Activated naive CD8-positive, alpha-beta T cell treated with anti-CD3 and anti-CD28 coated beads, Interleukin-2, amount 50 U/mL, for 24 hours (primary cell): ENCODE data around the gene VWA8.

ENCODE experiments used
- ATAC-seq: fragments of 150-1000 bp; cut with Tn5 transposase; one replicate; pipeline ENCODE4 v1.10.0; 2021
- DNase-seq: peaks from one replicate; pipeline ENCODE4 v3.0.0; 2021
- H3K27ac Mint-ChIP-seq: one replicate; pipeline ENCODE4 v1.8.0; 2021; ENCODE audit warnings: mild to moderate bottlenecking, mixed read lengths
- H3K27me3 Mint-ChIP-seq: one replicate; pipeline ENCODE4 v1.8.0; 2021; ENCODE audit warnings: mixed read lengths
- H3K36me3 Mint-ChIP-seq: one replicate; pipeline ENCODE4 v1.8.0; 2021; ENCODE audit warnings: low read depth, mixed read lengths
- H3K4me1 Mint-ChIP-seq: one replicate; pipeline ENCODE4 v1.8.0; 2021; ENCODE audit warnings: mixed read lengths
- H3K4me3 Mint-ChIP-seq: one replicate; pipeline ENCODE4 v1.8.0; 2021; ENCODE audit warnings: mild to moderate bottlenecking, moderate library complexity, mixed read lengths
- H3K9me3 Mint-ChIP-seq: one replicate; pipeline ENCODE4 v1.8.0; 2021; ENCODE audit warnings: mixed read lengths

The VWA8 gene

DNA sequence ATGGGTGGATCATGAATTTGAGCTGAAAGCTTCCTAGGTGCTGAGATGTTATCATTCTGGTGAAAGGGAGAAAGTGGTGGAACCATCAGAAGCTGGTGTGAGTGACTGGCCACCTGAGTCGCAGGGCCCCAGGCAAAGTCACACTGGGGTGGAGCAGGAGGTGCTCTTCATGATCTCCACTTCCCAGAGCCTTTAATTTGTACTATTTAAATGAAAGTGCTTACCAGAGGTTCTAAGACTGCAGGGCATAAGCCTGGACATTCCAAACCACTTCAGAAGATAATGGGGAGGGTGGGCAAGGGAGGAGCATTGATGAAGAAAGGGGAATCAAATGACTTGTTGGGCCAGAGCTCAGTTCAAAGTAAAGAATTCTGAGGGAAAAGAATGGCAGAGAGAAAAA, 347.4 kb downstream of the VWA8 start:
- ATAC-seq, result no peak
- Mint-ChIP-seq H3K36me3 (peaks cover 34% of the 10 kb centered on the region), H3K27me3 (no peaks in the 10 kb centered on the region), H3K4me3 (no peak overlapping the region), H3K9me3 (peaks cover 3% of the 10 kb centered on the region), H3K27ac (no peak overlapping the region), H3K4me1 (no peaks in the 10 kb centered on the region)
- DNase-seq, result no peak

DNA sequence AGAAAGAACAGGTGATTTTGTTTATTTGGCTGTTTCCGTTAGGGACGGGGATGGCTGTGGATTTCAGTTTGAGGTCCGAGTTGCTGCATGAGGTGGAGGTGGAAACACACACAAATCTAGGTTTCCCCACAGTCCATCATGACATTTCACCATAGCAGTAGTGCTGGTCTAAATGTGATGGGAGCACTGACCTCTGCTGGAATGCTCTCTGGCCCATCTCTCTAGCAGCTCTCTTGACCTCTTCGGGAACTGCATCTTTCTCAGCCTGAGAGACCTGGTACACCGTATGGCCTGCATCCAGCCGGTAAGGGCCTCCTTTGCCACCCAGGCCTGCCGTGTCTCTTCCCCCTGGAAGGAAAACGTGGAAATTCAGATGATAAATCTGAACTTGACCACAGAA, 349.5 kb downstream of the VWA8 start:
- H3K4me3 Mint-ChIP-seq, result no peak overlapping the region
- no peak for DNase-seq
- H3K27me3 Mint-ChIP-seq, result no peaks in the 10 kb centered on the region
- peaks cover 34% of the 10 kb centered on the region for H3K36me3 Mint-ChIP-seq
- H3K4me1 Mint-ChIP-seq, result no peaks in the 10 kb centered on the region
- H3K27ac Mint-ChIP-seq, result no peak overlapping the region
- no peaks in the 10 kb centered on the region for H3K9me3 Mint-ChIP-seq
- ATAC-seq, result no peak

DNA sequence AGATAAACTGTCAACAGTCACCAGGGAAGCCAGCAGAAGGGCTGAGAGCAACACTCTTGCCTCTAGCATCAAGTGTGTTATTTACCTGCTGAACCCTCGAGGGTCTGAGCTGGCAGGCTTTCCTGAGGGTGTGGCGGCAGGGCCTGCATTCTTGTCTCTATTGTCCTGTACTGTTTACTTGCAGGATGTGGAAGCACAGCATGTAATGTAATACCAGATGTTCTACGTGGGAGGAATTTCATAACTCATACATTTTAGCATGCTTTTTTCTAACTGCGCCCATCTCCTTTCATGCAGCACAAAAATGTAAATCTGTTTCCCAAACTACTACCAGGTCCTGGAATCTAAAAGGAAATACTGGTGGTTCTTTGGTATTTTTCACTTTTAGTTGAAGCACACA, 350.5 kb downstream of the VWA8 start:
- Mint-ChIP-seq H3K4me3 (no peak overlapping the region), H3K27me3 (no peaks in the 10 kb centered on the region), H3K9me3 (no peaks in the 10 kb centered on the region), H3K36me3 (peaks cover 36% of the 10 kb centered on the region), H3K4me1 (no peaks in the 10 kb centered on the region), H3K27ac (no peak overlapping the region)
- DNase-seq (no peak), ATAC-seq (no peak)

DNA sequence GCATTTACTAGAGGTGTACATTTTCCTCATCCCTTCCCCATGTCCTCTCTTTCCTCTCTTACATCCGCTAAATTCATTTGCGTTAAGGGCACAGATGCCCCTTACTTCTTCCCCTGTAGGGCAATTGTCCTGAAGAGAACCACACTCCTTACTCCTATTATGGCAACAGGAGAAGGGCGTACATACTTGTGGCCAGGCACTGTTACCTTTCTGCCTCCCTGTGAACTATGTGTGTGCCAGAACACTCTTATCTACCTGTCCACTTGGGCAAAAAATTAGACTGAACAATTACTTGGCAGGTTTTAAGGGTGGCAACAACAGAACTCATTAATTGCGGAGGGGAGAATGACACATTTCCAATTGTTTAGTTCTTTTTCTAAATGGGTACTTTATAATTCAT, 351.1 kb downstream of the VWA8 start:
- no peak overlapping the region for H3K27ac Mint-ChIP-seq
- no peaks in the 10 kb centered on the region for H3K4me1 Mint-ChIP-seq
- DNase-seq, result no peak

DNA sequence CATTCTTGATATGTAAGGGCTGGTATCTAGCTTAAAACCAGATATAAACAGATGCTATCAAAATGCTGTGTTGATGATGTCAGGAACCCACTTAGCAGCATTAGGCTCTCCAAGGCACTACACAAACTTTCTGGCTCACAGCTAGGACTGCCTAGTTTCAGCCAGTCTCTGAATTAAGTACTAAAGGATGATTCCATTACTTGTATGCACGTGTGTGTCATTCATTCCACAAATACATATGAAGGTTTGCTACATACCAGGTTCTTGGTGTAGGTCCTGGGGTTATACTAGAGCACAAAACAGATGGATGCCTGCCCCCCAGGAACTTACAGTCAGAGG, 352.1 kb downstream of the VWA8 start:
- ATAC-seq (no peak), DNase-seq (no peak)
- Mint-ChIP-seq H3K9me3 (no peaks in the 10 kb centered on the region), H3K4me1 (no peaks in the 10 kb centered on the region), H3K36me3 (peaks cover 32% of the 10 kb centered on the region), H3K4me3 (no peak overlapping the region), H3K27ac (no peak overlapping the region), H3K27me3 (no peaks in the 10 kb centered on the region)

More for the DNA sequence above, 351.1 kb downstream of the VWA8 start:
- ATAC-seq, result no peak
- Mint-ChIP-seq H3K36me3 (peaks cover 34% of the 10 kb centered on the region), H3K4me3 (no peak overlapping the region), H3K27me3 (no peaks in the 10 kb centered on the region), H3K9me3 (no peaks in the 10 kb centered on the region)

DNA sequence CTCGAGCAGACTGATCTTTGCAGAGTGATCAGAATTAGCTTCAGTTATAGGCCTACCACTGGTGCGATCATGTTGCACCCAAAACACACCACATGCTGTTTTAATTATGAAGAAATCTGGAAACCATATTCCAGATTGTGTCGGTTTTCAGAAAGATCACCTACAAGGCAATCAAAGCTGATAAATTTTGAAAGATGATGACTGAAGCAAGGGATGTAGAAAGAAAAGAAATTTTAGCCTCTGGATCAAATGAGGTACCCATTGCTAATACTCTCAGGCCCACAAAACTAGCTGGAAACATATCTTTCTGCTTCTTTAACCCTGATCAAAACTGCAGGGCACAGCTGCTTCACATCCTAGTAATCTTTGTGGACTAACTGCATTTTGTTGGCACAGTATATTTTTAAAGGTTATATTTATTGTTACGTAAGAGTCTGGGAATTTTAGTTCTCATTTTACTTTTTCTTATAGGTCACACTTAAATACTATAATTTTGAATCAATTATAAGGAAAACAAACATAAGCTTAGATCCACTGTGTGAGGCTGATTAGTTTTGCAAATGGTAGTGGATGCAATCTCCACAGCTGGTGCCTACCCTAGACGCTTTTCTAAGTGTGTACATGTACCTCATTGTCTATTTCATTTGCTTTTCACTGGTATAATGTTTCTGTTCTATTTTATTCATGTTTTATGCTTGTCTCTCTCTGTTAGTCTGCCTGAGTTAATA, 352.6 kb downstream of the VWA8 start:
- no peaks in the 10 kb centered on the region for H3K27me3 Mint-ChIP-seq
- DNase-seq (no peak), ATAC-seq (no peak)
- no peak overlapping the region for H3K4me3 Mint-ChIP-seq
- peaks cover 34% of the 10 kb centered on the region for H3K36me3 Mint-ChIP-seq
- no peaks in the 10 kb centered on the region for H3K4me1 Mint-ChIP-seq
- no peaks in the 10 kb centered on the region for H3K9me3 Mint-ChIP-seq
- no peak overlapping the region for H3K27ac Mint-ChIP-seq

DNA sequence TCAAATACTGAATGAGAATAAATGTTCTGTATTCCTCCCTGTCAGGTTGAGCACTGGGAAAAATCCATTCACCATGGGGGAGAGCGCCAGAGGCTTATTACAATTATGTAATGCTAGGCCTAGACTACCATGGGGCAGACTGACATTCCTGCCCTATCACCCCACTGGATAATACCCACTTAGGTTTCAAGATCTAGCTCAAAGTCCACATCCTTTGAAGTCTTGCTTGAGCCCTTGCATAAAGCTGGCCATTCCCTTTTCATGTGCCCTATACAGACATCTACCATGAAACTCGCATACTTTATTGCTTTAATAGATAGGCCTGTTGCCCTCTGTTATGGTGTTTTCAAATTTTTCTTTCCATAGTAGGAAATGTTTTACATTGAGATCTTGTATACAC, 354.3 kb downstream of the VWA8 start:
- Mint-ChIP-seq H3K9me3 (no peaks in the 10 kb centered on the region), H3K36me3 (peaks cover 37% of the 10 kb centered on the region), H3K27me3 (no peaks in the 10 kb centered on the region), H3K27ac (no peak overlapping the region), H3K4me3 (no peak overlapping the region), H3K4me1 (no peaks in the 10 kb centered on the region)
- DNase-seq (no peak), ATAC-seq (no peak)

DNA sequence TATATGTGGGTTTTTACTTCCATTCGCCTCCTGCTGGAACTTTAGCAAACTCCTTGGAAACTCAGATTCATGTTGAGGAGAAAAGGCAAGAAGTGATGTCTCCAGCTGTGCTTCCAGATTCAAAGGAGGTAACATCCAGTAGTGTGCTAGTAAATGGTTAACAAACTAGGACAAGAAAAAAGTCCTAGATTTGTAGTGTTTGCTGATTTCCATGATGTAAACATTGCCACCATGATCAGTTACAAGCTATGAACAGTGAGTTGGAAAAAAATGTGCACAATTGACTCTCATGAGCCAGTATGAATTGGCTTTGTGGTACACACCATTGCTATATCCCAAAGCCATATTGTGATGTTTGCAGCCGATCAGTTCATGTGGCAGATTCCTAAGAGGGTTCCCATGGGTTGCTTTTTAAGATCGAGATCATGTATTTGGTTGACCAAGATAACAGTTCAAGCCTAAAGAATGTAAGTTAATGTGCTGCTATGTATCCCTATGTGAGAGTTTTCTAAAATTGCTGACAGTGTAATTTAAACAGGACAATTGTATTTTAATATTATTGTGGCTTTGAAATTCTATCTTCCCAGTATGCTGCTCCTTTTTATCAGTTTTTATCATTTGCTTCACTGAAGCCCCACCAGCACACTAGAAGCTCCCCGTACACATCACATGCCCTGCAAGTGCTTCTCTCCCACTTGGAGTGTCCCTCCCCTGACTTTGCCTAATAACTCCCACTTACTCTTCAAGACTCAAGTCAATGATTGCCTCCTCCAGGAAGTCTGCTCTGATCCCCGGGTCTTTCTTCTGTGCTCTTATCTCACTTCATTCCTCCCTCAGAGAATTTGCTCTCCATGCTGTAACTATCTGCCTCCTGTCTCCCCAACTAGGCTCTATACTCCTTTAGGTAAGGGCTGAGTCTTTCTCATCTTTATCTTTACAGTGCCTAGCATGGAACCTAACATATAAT, 355.3 kb downstream of the VWA8 start:
- H3K9me3 Mint-ChIP-seq, result no peaks in the 10 kb centered on the region
- DNase-seq (no peak), ATAC-seq (no peak)
- H3K27ac Mint-ChIP-seq, result no peak overlapping the region
- no peak overlapping the region for H3K4me3 Mint-ChIP-seq
- no peaks in the 10 kb centered on the region for H3K4me1 Mint-ChIP-seq
- H3K27me3 Mint-ChIP-seq, result no peaks in the 10 kb centered on the region
- H3K36me3 Mint-ChIP-seq, result peaks cover 41% of the 10 kb centered on the region

DNA sequence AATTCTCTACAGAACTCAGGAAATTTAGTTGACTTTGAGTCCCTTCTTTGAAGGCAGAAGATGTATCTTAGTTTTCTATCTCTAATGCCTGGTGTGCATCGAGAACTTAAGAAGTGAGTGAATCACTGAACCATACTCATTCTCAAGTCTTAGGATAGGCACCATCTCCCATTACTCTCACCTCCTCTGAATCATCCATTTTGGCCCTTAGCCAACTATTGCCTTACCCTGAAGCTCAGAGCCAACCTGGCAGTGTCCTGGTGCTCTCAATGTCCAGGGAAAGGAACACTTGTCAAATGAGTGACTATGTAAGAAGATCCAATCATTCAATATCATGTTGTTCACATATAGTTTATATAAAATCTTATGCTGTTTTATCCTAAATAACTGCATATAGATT, 357.0 kb downstream of the VWA8 start:
- Mint-ChIP-seq H3K9me3 (no peaks in the 10 kb centered on the region), H3K4me1 (no peaks in the 10 kb centered on the region), H3K36me3 (peaks cover 42% of the 10 kb centered on the region), H3K27ac (no peak overlapping the region), H3K27me3 (no peaks in the 10 kb centered on the region), H3K4me3 (no peak overlapping the region)
- DNase-seq (no peak), ATAC-seq (peak; percentile 63)

DNA sequence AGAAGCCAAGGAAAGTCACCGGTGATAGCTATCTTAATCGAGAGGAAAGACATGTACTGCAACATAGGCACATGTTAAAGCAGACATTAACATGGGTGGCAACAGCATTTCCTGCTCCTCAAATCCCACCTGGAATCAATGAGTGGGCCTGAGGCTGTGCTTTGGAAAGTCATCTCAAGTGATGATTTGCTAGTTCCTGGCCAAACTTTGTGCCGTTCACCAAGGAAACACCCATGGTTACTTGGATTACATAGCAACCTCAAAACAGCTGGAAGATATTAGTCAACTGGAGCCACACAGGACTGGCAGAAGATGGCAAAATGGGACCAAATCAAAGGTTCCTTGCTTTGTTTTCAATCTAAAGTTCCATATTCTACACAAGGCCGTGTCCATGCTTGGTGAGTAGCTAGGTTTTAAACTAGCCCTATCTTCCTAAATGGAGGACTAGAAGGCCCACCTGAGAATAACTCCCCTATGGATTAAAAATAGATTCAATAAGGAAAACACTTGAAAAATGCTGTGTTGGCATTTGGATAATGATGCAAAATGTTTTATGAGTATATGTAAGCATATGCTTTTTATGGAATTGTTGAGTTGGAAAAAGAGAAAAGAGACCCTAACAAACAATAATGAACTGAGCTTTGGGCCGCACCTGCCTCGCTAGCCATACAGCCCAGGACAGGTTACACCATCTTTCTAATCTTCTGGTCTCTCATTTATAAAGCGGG, 359.0 kb downstream of the VWA8 start:
- no peak for ATAC-seq
- no peak overlapping the region for H3K27ac Mint-ChIP-seq
- DNase-seq, result no peak
- H3K36me3 Mint-ChIP-seq, result peaks cover 40% of the 10 kb centered on the region
- H3K27me3 Mint-ChIP-seq, result no peaks in the 10 kb centered on the region
- H3K4me3 Mint-ChIP-seq, result no peak overlapping the region
- no peaks in the 10 kb centered on the region for H3K9me3 Mint-ChIP-seq
- peaks cover 5% of the 10 kb centered on the region for H3K4me1 Mint-ChIP-seq

DNA sequence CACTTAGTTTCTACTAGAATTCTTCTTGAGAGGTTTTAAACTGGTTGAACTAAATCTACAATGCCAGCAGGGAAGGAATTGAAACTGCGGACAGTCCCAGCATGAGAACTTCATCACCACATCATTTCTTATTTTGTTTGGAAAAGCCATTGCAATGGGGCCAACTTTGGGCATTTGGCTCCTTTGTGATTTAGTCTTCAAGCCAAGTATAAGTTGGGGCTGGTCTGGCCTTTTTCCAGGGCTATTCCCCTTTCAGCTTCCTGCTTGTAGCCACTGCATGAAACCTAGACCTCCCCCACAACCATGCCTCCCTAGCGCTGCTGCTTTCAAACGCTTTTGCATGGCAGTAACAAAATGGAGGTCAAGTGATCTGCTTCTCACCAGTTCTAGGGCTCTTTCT, 361.3 kb downstream of the VWA8 start:
- H3K4me1 Mint-ChIP-seq, result peaks cover 8% of the 10 kb centered on the region
- no peaks in the 10 kb centered on the region for H3K27me3 Mint-ChIP-seq
- ATAC-seq (no peak), DNase-seq (no peak)
- H3K9me3 Mint-ChIP-seq, result no peaks in the 10 kb centered on the region
- no peak overlapping the region for H3K4me3 Mint-ChIP-seq
- H3K36me3 Mint-ChIP-seq, result peaks cover 33% of the 10 kb centered on the region
- no peak overlapping the region for H3K27ac Mint-ChIP-seq

DNA sequence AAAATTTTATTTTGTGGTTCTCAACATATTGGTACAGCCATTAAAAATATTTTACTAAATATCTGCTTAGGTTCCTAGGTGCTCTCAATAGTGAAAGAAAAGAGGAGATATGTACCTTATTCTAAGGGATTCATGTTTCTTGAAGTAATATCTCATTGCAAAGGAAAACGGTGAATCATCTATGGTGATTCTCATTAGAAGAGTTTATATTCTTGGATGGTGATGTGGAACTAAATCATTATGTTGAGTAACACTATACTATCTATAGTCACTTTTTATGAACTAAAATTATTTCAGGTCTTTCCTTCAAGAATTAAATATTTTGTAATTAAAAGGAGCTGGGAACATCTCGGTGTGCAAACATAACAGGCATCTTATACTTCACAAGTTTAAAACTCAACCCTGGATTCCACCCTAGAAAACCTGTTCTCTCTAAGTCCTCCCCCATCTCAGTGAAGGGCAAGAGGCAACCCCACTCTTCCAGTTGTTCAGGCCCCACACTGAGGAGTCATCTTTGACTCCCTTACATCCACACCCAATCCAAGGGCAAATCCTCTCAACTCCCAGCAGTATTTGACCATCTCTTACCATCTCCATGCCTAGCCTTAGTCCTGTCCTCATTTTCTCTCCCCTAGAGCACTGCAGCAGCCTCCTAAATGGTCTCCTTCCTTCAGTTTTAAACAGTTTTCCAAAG, 363.4 kb downstream of the VWA8 start:
- ATAC-seq, result no peak
- no peak for DNase-seq
- H3K9me3 Mint-ChIP-seq, result no peaks in the 10 kb centered on the region
- H3K4me3 Mint-ChIP-seq, result no peak overlapping the region
- H3K4me1 Mint-ChIP-seq, result peaks cover 8% of the 10 kb centered on the region
- H3K27me3 Mint-ChIP-seq, result no peaks in the 10 kb centered on the region
- H3K36me3 Mint-ChIP-seq, result peaks cover 28% of the 10 kb centered on the region
- peak overlapping the region; percentile 8 for H3K27ac Mint-ChIP-seq

DNA sequence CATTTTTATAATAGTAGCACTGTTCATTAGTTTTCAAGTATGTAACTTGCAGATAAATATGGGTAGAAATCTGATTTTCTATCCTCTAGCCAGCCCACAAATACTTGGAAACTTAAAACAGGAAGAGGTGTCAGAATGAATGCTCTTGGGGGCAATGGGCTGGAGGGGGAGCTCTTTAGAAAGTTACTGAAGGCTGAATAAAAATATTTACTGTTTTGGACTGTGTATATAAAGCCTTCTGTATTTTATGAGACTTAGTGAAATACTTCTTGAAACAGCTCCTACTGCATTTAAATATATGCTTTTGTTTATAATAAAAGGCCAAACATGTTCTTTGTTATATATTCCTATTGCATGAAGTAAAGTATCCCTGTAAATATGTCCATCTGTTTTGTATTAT, 364.7 kb downstream of the VWA8 start:
- H3K36me3 Mint-ChIP-seq, result peaks cover 24% of the 10 kb centered on the region
- H3K4me1 Mint-ChIP-seq, result peaks cover 8% of the 10 kb centered on the region
- no peak overlapping the region for H3K27ac Mint-ChIP-seq
- ATAC-seq (no peak), DNase-seq (no peak)
- H3K4me3 Mint-ChIP-seq, result no peak overlapping the region
- H3K9me3 Mint-ChIP-seq, result no peaks in the 10 kb centered on the region
- no peaks in the 10 kb centered on the region for H3K27me3 Mint-ChIP-seq

DNA sequence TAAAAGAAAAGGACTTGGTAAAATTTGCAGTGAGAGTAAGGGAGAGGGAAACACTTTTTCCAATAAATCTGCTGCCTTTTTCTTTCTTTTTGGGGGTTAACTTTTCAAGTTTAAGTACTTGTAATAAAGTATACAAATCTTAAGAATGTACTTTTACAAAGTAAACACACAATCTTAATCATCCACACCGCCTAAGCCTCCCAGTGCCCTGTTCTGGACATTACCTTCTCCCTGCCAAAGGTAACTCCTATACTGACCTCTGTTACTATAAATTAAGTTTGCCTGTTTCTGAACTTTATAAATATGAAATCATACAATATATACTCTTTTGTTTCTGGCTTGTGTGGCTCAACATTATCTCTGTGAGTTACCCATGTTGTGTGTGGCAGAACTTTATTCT, 365.6 kb downstream of the VWA8 start:
- H3K27me3 Mint-ChIP-seq, result no peaks in the 10 kb centered on the region
- peaks cover 20% of the 10 kb centered on the region for H3K36me3 Mint-ChIP-seq
- DNase-seq, result no peak
- H3K4me3 Mint-ChIP-seq, result no peak overlapping the region
- ATAC-seq, result no peak
- H3K27ac Mint-ChIP-seq, result no peak overlapping the region
- H3K4me1 Mint-ChIP-seq, result peaks cover 11% of the 10 kb centered on the region
- no peaks in the 10 kb centered on the region for H3K9me3 Mint-ChIP-seq
